ENCODE results near the gene TNIK.
"Not testable (repeated sequence)": the region's sequence is repeated elsewhere in the genome, so short reads cannot be mapped to it uniquely, and the experiment has no call there.

TNIK gene

GRCh38 chr3:171289291-171289690 is 170.9 kb downstream of the TNIK start:
- Histone ChIP-seq H3K9me2 (replicated peaks; ENCODE audit: control insufficient read depth, low read length) (no peaks in the 10 kb centered on the region), H3K4me3 (ENCODE audit: low read length) (no peak overlapping the region), H3K9me3 (ENCODE audit: control insufficient read depth, insufficient read depth, low read length) (no peaks in the 10 kb centered on the region), H3K79me2 (ENCODE audit: control insufficient read depth, low read length) (no peaks in the 10 kb centered on the region), H3K36me3 (ENCODE audit: control insufficient read depth, low read length) (no peaks in the 10 kb centered on the region), H3K27me3 (ENCODE audit: control insufficient read depth, low read length) (peaks cover 5% of the 10 kb centered on the region), H3F3A (ENCODE audit: control insufficient read depth, insufficient read depth) (no peaks in the 10 kb centered on the region), H3K27ac (ENCODE audit: low read depth, low read length) (no peak overlapping the region), H3K4me1 (ENCODE audit: control insufficient read depth, low read length) (no peaks in the 10 kb centered on the region), H4K20me1 (ENCODE audit: control insufficient read depth, insufficient read depth, low read depth, low read length) (no peaks in the 10 kb centered on the region), H3K4me2 (ENCODE audit: low read length) (no peak overlapping the region)
- TF ChIP-seq EZH2phosphoT487 (IDR thresholded peaks at IDR 0.05; ENCODE audit: borderline replicate concordance, low read length) (no peak), CTCF (IDR thresholded peaks at IDR 0.05; ENCODE audit: low read depth, low read length, poor library complexity, severe bottlenecking) (no peak)

- H3K4me1 ChIP-seq (ENCODE audit: control insufficient read depth, low read length); H3K9me3 ChIP-seq (ENCODE audit: control insufficient read depth, insufficient read depth, low read length); H3K79me2 ChIP-seq (ENCODE audit: control insufficient read depth, low read length); H3K36me3 ChIP-seq (ENCODE audit: control insufficient read depth, low read length); H3K9me2 ChIP-seq (replicated peaks; ENCODE audit: control insufficient read depth, low read length); H3F3A ChIP-seq (ENCODE audit: control insufficient read depth, insufficient read depth); H3K27ac ChIP-seq (ENCODE audit: low read depth, low read length); H4K20me1 ChIP-seq (ENCODE audit: control insufficient read depth, insufficient read depth, low read depth, low read length); H3K4me2 ChIP-seq (ENCODE audit: low read length); H3K4me3 ChIP-seq (ENCODE audit: low read length): not testable (repeated sequence)
- H3K27me3 ChIP-seq (ENCODE audit: control insufficient read depth, low read length) = peaks cover 18% of the 10 kb centered on the region
Measured at GRCh38 chr3:171287761-171288160, 172.4 kb downstream of the TNIK start.

GRCh38 chr3:171286580-171287249 is 173.5 kb downstream of the TNIK start:
- H3K4me1 ChIP-seq (ENCODE audit: control insufficient read depth, low read length) = no peaks in the 10 kb centered on the region
- H3K4me2 ChIP-seq (ENCODE audit: low read length) = no peak overlapping the region
- no peaks in the 10 kb centered on the region for H3K79me2 ChIP-seq (ENCODE audit: control insufficient read depth, low read length)
- H4K20me1 ChIP-seq (ENCODE audit: control insufficient read depth, insufficient read depth, low read depth, low read length) = no peaks in the 10 kb centered on the region
- H3K27me3 ChIP-seq (ENCODE audit: control insufficient read depth, low read length) = peaks cover 18% of the 10 kb centered on the region
- H3K36me3 ChIP-seq (ENCODE audit: control insufficient read depth, low read length) = no peaks in the 10 kb centered on the region
- no peaks in the 10 kb centered on the region for H3F3A ChIP-seq (ENCODE audit: control insufficient read depth, insufficient read depth)
- no peaks in the 10 kb centered on the region for H3K9me2 ChIP-seq (replicated peaks; ENCODE audit: control insufficient read depth, low read length)
- TF ChIP-seq EZH2phosphoT487 (IDR thresholded peaks at IDR 0.05; ENCODE audit: borderline replicate concordance, low read length) = no peak
- H3K9me3 ChIP-seq (ENCODE audit: control insufficient read depth, insufficient read depth, low read length) = no peaks in the 10 kb centered on the region
- H3K4me3 ChIP-seq (ENCODE audit: low read length) = no peak overlapping the region
- H3K27ac ChIP-seq (ENCODE audit: low read depth, low read length) = no peak overlapping the region

GRCh38 chr3:171285287-171285686 is 174.9 kb downstream of the TNIK start:
- Histone ChIP-seq H3K27ac (ENCODE audit: low read depth, low read length) (no peak overlapping the region), H3F3A (ENCODE audit: control insufficient read depth, insufficient read depth) (no peaks in the 10 kb centered on the region)
- TF ChIP-seq CTCF (IDR thresholded peaks at IDR 0.05; ENCODE audit: low read depth, low read length, poor library complexity, severe bottlenecking) = no peak

More at GRCh38 chr3:171285287-171285686, 174.9 kb downstream of the TNIK start:
- Histone ChIP-seq H3K4me1 (ENCODE audit: control insufficient read depth, low read length) (no peaks in the 10 kb centered on the region), H3K4me2 (ENCODE audit: low read length) (no peak overlapping the region), H3K9me2 (replicated peaks; ENCODE audit: control insufficient read depth, low read length) (no peaks in the 10 kb centered on the region), H3K9me3 (ENCODE audit: control insufficient read depth, insufficient read depth, low read length) (no peaks in the 10 kb centered on the region), H3K4me3 (ENCODE audit: low read length) (no peak overlapping the region), H4K20me1 (ENCODE audit: control insufficient read depth, insufficient read depth, low read depth, low read length) (no peaks in the 10 kb centered on the region), H3K27me3 (ENCODE audit: control insufficient read depth, low read length) (peaks cover 18% of the 10 kb centered on the region), H3K36me3 (ENCODE audit: control insufficient read depth, low read length) (no peaks in the 10 kb centered on the region), H3K79me2 (ENCODE audit: control insufficient read depth, low read length) (no peaks in the 10 kb centered on the region)

Data from DOHH2 (cell line).